Measurements from ENCODE around the gene PLCD4. TPM values are rescaled to one million over a fixed set of nuclear protein-coding genes. Genes with fewer than 3 reads are reported as not detected.
A peak's percentile ranks its signal among the peaks of the same experiment; 100 is the strongest.

The PLCD4 gene
- total RNA-seq, 1 experiment from 2014 or later: 5.6 TPM

- no peak overlapping the region for H3K4me3 ChIP-seq (ENCODE audit: low read length)
- peaks cover 21% of the 10 kb centered on the region for H3K79me2 ChIP-seq (ENCODE audit: low read length)
- H4K20me1 ChIP-seq (ENCODE audit: low read length): no peaks in the 10 kb centered on the region
- intact Hi-C loops (cut with micrococcal nuclease): no loop called here
- CTCF ChIA-PET: no interaction called here
- H3K9me3 ChIP-seq (ENCODE audit: low read length): no peaks in the 10 kb centered on the region
- no peak overlapping the region for H2AFZ ChIP-seq (ENCODE audit: low read length)
- H3K27me3 ChIP-seq (ENCODE audit: low read length): no peaks in the 10 kb centered on the region
- no peak overlapping the region for H3K9ac ChIP-seq (ENCODE audit: low read length)
- H3K4me2 ChIP-seq (ENCODE audit: low read length): no peak overlapping the region
- POLR2A ChIA-PET (ENCODE audit: unreplicated experiment): no interaction called here
- H3K36me3 ChIP-seq (ENCODE audit: low read depth, low read length): peaks cover 57% of the 10 kb centered on the region
- DNase-seq (no peak), ATAC-seq (no peak)
- TF ChIP-seq CTCF (conservative IDR thresholded peaks at IDR 0.05; ENCODE audit: low read depth, low read length): no peak
- no peak for TF ChIP-seq EZH2 (IDR thresholded peaks at IDR 0.05; ENCODE audit: low read length, unreplicated experiment)
- TF ChIP-seq EZH2phosphoT487 (IDR thresholded peaks at IDR 0.05; ENCODE audit: borderline replicate concordance, low read length): no peak
- H3F3A ChIP-seq (ENCODE audit: low read length, unreplicated experiment): no peaks in the 10 kb centered on the region
- no peaks in the 10 kb centered on the region for H3K9me2 ChIP-seq (replicated peaks; ENCODE audit: low read length)
- BruUV-seq (replicated peaks): no TSS peak
- no peak overlapping the region for H3K27ac ChIP-seq (ENCODE audit: low read length)
- peaks cover 23% of the 10 kb centered on the region for H3K4me1 ChIP-seq (ENCODE audit: insufficient read depth, low read length)
Measured at GRCh38 chr2:218585541-218585940, 22.2 kb upstream of the PLCD4 start.

- peak; percentile 32 for ATAC-seq
- H3K79me2 ChIP-seq (ENCODE audit: low read length): no peaks in the 10 kb centered on the region
- H3K36me3 ChIP-seq (ENCODE audit: low read depth, low read length): no peaks in the 10 kb centered on the region
- no peak overlapping the region for H3K9ac ChIP-seq (ENCODE audit: low read length)
- no peaks in the 10 kb centered on the region for H4K20me1 ChIP-seq (ENCODE audit: low read length)
- intact Hi-C loops (cut with micrococcal nuclease): loop anchor here (5.0 kb wide), 1 partner anchor 38 kb away; the partner anchor contains the start of genes CNOT9 and USP37
- no TSS peak for BruUV-seq (replicated peaks)
- no peaks in the 10 kb centered on the region for H3K9me2 ChIP-seq (replicated peaks; ENCODE audit: low read length)
- CTCF ChIA-PET: no interaction called here
- H3K4me1 ChIP-seq (ENCODE audit: insufficient read depth, low read length): peaks cover 24% of the 10 kb centered on the region
- H3K9me3 ChIP-seq (ENCODE audit: low read length): no peaks in the 10 kb centered on the region
- no peak overlapping the region for H3K4me3 ChIP-seq (ENCODE audit: low read length)
- peak overlapping the region; percentile 17; the same call in 1 of the 2 replicates for H2AFZ ChIP-seq (ENCODE audit: low read length)
- TF ChIP-seq CTCF (conservative IDR thresholded peaks at IDR 0.05; ENCODE audit: low read depth, low read length) (no peak), EZH2 (IDR thresholded peaks at IDR 0.05; ENCODE audit: low read length, unreplicated experiment) (no peak), EZH2phosphoT487 (IDR thresholded peaks at IDR 0.05; ENCODE audit: borderline replicate concordance, low read length) (no peak)
- no peaks in the 10 kb centered on the region for H3K27me3 ChIP-seq (ENCODE audit: low read length)
- DNase-seq: peak; percentile 23
- H3K27ac ChIP-seq (ENCODE audit: low read length): no peak overlapping the region
- peak overlapping the region; percentile 3; the same call in 1 of the 2 replicates for H3K4me2 ChIP-seq (ENCODE audit: low read length)
- POLR2A ChIA-PET (ENCODE audit: unreplicated experiment): no interaction called here
- no peaks in the 10 kb centered on the region for H3F3A ChIP-seq (ENCODE audit: low read length, unreplicated experiment)
Measured at GRCh38 chr2:218605432-218605831, 2.3 kb upstream of the PLCD4 start.

GRCh38 chr2:218615868-218616315 lies 8.2 kb downstream of the PLCD4 start:
- POLR2A ChIA-PET (ENCODE audit: unreplicated experiment): no interaction called here
- DNase-seq (no peak), ATAC-seq (no peak)
- H3K4me2 ChIP-seq (ENCODE audit: low read length): no peak overlapping the region
- H3F3A ChIP-seq (ENCODE audit: low read length, unreplicated experiment): no peaks in the 10 kb centered on the region
- CTCF ChIA-PET: no interaction called here
- H3K27me3 ChIP-seq (ENCODE audit: low read length): no peaks in the 10 kb centered on the region
- no peak overlapping the region for H2AFZ ChIP-seq (ENCODE audit: low read length)
- no peaks in the 10 kb centered on the region for H3K9me3 ChIP-seq (ENCODE audit: low read length)
- H3K9ac ChIP-seq (ENCODE audit: low read length): no peak overlapping the region
- H3K4me3 ChIP-seq (ENCODE audit: low read length): no peak overlapping the region
- intact Hi-C loops (cut with micrococcal nuclease): no loop called here
- no peaks in the 10 kb centered on the region for H3K9me2 ChIP-seq (replicated peaks; ENCODE audit: low read length)
- BruUV-seq (replicated peaks): no TSS peak
- H3K27ac ChIP-seq (ENCODE audit: low read length): no peak overlapping the region
- TF ChIP-seq EZH2 (IDR thresholded peaks at IDR 0.05; ENCODE audit: low read length, unreplicated experiment) (no peak), EZH2phosphoT487 (IDR thresholded peaks at IDR 0.05; ENCODE audit: borderline replicate concordance, low read length) (no peak), CTCF (conservative IDR thresholded peaks at IDR 0.05; ENCODE audit: low read depth, low read length) (no peak)
- H3K4me1 ChIP-seq (ENCODE audit: insufficient read depth, low read length): no peaks in the 10 kb centered on the region
- no peaks in the 10 kb centered on the region for H3K36me3 ChIP-seq (ENCODE audit: low read depth, low read length)
- H3K79me2 ChIP-seq (ENCODE audit: low read length): no peaks in the 10 kb centered on the region
- H4K20me1 ChIP-seq (ENCODE audit: low read length): no peaks in the 10 kb centered on the region

Measured in PC-3 (cell line).